ES-I3 (cell line): Measurements from ENCODE around the gene EMC8.

Experiments used
- H3K36me3 ChIP-seq: 2 replicates; pipeline ENCODE4 v1.6.1; 2013; ENCODE audit warnings: mild to moderate bottlenecking, low read length, control low read depth, moderate library complexity; ENCODE audit not compliant: insufficient read depth
- H3K4me1 ChIP-seq: 2 replicates; pipeline ENCODE4 v1.6.1; 2013; ENCODE audit warnings: mild to moderate bottlenecking, control low read depth, low read length; ENCODE audit not compliant: insufficient read depth
- H3K9ac ChIP-seq: 2 replicates; pipeline ENCODE4 v1.6.1; 2013; ENCODE audit warnings: low read depth, mild to moderate bottlenecking, low read length, moderate library complexity
- H3K9me3 ChIP-seq: 2 replicates; pipeline ENCODE4 v1.6.1; 2013; ENCODE audit warnings: mild to moderate bottlenecking, low read length, moderate library complexity; ENCODE audit not compliant: control insufficient read depth, insufficient read depth

EMC8 gene

DNA sequence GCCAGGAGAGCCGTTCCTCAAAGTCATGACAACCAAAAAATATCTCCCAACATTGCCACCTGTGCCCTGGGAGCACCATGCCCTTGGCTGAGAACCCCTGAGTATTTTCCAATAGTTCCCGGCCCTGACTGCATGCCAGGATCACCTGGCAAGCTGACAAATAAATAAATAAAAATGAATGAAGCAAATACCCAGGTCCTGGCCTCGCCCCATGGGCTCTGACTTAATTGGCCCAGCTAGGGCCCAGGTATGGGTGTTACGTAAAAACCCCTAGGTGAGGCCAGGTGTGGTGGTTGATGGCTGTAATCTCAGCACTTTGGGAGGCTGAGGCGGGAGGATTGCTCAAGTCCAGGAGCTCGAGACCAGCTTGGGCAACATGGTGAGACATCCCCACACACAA lies 45.8 kb downstream of the EMC8 start:
- no peaks in the 10 kb centered on the region for H3K9me3 ChIP-seq
- no peaks in the 10 kb centered on the region for H3K36me3 ChIP-seq
- H3K4me1 ChIP-seq: peaks cover 28% of the 10 kb centered on the region
- no peak overlapping the region for H3K9ac ChIP-seq

DNA sequence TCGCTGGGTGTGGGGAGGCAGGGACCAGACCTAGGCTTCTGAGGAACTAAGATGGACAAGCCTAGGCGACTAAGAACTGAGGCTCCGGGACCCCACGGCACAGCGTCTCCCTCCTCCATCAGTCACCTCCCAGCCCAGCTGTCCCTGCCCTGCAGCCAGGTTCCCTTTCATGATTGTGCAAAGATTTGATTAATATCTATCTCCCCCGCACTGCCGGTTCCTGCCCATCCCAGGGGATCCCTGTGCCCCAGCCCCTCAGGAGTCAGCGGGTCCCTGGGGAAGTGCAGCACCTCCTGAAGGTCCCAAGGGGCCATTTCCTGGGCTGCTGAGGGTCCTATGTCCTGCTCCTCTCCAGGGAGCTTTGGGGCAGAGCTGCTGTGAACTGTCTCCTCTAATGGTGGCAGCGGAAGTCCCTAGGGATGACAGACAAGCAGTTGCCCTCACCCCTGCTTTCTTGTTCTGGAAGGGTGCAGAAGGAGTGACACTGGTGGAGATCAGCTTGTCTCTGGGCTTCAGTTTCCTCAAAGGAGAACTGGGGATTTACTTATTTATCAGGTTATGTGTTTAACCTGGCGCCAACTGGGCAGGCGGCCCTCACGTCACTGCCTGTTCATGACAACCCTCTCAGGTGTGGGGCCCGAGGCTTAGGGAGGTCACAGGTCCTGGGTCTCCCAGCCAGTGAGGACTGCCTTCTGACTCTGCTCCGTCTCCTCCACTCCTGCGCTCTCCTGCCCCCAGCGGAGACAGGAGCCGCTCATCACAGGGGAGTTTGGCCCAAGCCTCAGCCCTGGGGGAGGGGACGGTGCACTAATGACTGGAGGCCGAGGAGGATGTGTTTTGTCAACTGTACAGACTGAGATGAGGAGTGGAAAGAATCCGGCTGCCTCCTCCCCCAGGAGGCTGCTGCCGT lies 46.6 kb downstream of the EMC8 start:
- Histone ChIP-seq H3K9ac (peak overlapping the region; percentile 22; the same call in 1 of the 2 replicates), H3K4me1 (peaks cover 28% of the 10 kb centered on the region), H3K36me3 (no peaks in the 10 kb centered on the region), H3K9me3 (no peaks in the 10 kb centered on the region)

DNA sequence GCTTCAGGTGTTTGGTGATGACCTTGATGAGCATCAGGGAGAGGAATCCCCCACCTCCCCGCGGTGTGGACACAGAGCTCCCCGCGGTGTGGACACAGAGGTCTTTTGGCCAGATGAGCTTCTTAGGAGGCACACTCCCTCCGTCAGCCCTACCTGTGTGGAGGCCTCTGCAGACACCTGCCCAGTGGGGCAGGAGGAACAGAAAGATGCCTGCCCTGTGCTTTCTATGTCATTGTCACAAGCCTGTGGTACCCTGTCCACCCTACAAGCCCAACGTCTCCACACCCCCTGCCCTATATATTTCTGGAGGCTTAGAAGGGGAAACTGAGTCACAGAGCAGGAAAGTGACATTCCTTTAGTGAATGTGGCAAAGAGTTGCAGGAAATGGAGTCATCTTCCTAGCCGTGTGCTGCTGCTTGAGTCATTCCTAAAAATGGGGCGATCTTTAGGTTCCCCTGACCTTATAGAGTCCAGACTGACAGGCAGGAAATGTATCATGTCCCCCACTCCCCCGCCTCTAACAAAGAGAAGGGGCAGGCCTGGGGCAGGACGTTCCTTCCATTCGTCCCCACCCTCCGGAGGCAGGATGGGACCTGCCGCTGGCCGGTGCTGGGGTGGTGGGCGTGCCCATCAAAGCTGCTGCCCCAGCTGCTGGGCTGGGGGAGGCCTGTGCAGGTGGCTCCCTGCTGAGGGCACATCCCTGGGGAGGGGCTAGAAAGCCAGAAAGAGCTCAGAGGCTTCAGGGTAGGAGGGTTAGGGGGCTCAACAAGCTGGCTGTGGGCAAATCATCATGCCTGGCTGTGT lies 47.4 kb downstream of the EMC8 start:
- peak overlapping the region; percentile 70; the same call in 1 of the 2 replicates for H3K9ac ChIP-seq
- H3K36me3 ChIP-seq: no peaks in the 10 kb centered on the region
- H3K4me1 ChIP-seq: peaks cover 35% of the 10 kb centered on the region
- no peaks in the 10 kb centered on the region for H3K9me3 ChIP-seq

DNA sequence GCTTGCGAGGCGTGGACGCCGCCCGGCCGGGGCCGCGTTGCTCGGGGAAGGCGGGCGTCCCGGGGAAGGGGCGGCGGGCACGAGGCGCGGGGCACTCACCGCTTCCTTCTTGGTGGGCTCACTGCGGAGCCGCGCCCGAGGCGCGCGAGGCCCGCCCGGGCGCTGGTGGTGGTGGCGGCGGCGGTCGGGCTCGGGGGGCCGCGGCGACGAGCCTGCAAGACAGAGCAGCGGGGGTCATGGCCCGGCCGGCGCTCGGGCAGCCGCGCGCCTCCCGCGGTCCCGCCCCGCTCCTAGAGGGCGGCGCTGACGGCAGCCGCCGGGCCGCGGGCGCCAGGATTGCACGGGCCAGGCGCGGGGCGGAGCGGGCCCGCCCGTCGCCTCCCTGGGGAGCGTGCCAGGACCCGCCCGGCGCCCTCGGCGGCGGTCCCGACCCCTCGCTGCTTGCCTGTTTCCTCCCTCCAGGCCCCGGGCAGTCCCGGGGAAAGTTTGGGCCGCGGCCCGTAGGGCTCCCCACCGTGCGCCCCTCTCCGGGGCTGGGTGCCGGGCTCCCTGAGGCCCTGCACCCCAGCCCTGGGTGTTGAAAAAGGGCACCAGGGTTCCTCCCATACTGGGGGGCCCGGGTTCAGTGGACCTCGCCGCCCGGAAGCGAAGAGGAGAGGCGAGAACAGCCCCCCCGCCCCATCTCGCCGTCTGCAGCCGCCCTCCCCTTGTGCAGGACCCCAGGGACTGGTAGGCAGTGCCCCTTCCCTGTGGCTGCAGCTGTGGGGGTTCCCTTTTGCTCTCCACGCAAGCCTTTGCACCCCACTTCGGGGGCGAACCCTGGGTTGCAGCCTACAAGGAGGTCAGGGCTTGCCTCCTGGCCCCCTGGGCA lies 48.3 kb downstream of the EMC8 start, which contains the start of gene C16orf74:
Gene C16orf74 (minus strand): TSS at position 270 of the 871 bp plus-strand sequence. CDS start 15,879 bp downstream, outside the sequence.
- Histone ChIP-seq H3K36me3 (no peaks in the 10 kb centered on the region), H3K4me1 (peaks cover 37% of the 10 kb centered on the region), H3K9me3 (no peaks in the 10 kb centered on the region), H3K9ac (peak within 1 kb of the TSS; percentile 70)

DNA sequence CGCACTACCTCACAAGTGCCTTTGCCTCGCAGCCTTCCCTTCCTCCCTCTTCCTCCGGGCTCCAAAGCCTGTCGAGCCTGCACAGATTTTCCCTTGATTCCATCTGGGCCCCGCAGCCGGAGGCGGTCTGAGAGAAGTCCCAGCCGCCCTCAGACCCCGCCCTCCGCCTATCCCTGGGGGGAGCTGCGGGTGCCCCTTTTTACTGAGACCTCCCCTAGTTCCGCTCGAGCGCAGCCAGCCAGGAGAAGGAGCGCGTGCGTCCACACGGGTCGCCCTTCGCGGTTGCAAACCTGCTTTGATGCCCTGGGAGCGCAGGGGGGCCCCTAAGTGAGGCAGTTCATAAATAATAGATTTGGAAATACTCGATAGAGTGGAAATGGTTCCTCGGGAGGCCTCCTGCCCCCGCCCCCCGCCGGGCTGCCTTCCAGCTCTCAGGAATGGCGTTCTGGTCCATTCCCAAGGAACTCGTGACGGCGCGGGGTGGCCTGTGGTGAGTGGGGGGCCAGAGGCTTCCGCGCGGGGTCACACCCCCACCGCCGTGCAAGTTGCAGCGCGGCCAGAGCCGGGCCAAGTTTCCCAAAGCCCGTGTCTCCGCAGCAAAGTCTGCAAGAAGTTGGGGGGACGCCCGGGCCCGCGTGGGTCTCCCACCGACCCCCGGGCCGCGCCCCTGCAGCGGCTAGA lies 49.1 kb downstream of the EMC8 start:
- Histone ChIP-seq H3K9me3 (no peaks in the 10 kb centered on the region), H3K9ac (peak overlapping the region; percentile 70), H3K4me1 (peaks cover 42% of the 10 kb centered on the region), H3K36me3 (no peaks in the 10 kb centered on the region)

DNA sequence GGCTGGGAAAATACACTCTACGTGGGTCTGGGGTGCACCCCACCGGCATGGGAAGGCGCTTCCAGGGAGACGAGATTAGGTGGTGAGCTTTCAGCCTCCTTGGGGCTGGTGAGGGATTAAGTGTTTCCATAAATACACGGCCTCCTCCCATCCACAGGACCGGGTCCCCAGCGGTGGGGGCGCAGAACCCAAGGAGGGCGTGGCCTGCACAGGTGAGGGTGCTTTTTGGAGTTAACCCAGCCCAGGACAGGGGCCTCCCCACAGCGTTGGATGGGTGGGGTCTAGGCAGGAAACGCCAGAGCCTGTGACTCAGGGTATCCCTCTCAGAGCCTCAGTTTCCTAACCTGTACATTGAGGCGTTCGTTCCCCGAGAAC lies 49.6 kb downstream of the EMC8 start:
- Histone ChIP-seq H3K4me1 (peaks cover 43% of the 10 kb centered on the region), H3K9me3 (no peaks in the 10 kb centered on the region), H3K9ac (peak overlapping the region; percentile 70), H3K36me3 (no peaks in the 10 kb centered on the region)

DNA sequence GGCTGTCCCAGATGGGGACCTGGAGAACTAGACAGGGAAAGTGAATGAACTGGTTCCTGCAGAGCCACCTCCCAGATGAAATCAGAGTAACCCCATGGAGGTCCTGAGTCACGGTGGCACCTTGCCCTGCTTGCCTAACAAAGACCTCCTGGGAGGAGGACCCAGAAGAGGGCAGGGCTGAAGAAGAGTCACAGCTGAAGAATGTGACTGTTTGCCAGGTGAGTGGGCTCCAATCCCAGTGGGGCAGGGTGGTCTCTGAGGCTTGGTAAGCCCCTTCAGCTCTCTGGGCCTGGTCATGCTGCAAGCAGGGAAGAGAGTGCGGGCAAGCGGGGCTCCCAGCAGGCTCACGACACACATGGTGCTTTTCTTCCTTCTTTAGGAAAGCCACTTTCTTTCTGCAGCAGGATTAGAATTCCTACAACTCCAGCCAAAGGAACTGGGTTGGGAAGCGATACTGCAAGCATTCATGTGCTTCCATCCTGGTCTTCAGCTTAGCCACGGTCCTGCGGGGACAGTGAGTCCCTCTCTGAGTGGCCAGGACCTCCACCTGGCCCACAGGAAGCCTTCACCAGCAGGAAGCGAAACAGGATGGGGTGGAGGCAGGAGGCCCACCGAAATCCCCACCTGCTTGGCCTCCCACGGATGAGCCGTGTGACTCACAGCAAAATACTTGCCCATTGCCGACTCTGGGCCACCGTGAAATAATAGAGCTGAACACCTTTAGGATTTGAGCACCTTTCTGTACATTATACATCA lies 52.7 kb downstream of the EMC8 start:
- H3K4me1 ChIP-seq: peaks cover 24% of the 10 kb centered on the region
- no peaks in the 10 kb centered on the region for H3K36me3 ChIP-seq
- no peaks in the 10 kb centered on the region for H3K9me3 ChIP-seq
- no peak overlapping the region for H3K9ac ChIP-seq

DNA sequence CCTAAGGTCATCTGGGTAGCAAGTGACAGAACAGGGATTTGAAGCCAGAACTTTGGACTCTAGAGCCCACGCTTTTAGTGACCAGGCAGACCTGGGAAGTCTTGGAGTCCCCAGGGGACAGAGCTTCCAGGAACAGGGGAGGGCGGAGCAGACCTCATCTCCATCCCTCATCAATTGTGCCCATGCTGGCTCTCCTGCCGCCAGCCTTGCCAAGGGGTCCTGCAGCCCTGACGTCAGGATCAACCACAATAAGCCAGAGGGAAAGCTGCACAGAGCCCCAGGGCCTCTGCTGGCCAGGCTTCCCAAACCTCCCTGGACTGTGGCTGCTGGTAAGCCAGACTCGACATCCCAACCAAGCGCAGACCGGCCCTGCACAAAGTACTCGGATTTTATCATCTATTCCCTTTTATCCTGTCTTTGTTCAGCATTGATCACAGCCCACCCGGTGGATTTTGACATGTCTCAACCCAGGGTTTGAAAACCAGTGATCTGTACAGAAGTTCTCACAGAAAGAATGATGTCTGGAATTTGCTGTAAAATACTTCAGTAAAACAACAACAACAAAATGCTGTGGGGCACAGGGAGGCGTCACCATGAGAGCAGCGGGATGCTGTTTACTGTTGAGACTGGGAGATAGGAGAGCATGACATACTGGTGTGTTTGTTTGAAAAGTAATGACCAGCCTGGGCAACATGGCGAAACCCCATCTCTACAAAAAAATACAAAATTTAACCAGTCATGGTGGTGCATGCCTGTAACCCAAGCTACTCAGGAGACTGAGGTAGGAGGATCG lies 60.2 kb downstream of the EMC8 start:
- H3K9ac ChIP-seq: no peak overlapping the region
- H3K9me3 ChIP-seq: no peaks in the 10 kb centered on the region
- H3K4me1 ChIP-seq: peaks cover 8% of the 10 kb centered on the region
- H3K36me3 ChIP-seq: no peaks in the 10 kb centered on the region; the same call in 1 of the 2 replicates

DNA sequence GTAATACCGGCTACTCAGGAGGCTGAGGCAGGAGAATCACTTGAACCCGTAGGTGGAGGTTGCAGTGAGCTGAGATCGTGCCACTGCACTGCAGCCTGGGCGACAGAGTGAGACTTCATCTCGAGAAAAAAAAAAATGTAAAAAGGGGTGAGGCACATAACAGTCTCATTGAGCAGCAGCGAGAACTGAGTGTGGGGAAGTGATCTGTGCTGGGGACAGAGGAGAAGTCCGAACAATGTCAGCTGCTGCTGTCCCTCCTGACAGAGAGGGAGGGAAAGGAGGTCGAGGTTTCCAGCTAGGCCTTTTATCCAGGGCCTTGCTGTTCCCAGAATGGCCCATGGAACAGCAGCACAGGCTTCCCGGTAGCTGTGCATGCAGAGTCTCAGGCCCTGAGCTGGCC lies 62.4 kb downstream of the EMC8 start:
- Histone ChIP-seq H3K36me3 (no peaks in the 10 kb centered on the region; the same call in 1 of the 2 replicates), H3K9ac (no peak overlapping the region), H3K4me1 (peaks cover 15% of the 10 kb centered on the region), H3K9me3 (no peaks in the 10 kb centered on the region)

DNA sequence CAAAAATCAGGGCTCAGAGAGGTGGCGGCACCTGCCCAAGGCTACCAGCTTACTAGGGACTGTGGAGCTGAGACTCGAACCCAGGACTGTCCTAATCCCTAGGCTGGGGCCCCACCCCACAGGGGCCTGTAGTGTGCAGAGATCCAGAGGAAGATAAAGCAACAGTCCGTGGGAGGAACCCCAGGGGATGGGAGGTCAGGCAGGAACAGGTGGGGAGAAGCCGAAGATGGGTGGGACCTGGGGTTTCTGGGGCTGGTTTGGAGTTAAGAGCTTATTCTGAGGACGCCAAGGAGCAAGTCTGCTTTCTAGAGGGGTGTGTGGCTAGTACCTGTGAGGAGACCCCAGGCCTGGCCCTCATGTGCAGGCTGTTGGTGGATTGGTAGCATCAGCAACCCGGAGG lies 63.4 kb downstream of the EMC8 start:
- H3K9me3 ChIP-seq: no peaks in the 10 kb centered on the region
- H3K4me1 ChIP-seq: peaks cover 15% of the 10 kb centered on the region
- no peaks in the 10 kb centered on the region; the same call in 1 of the 2 replicates for H3K36me3 ChIP-seq
- no peak overlapping the region for H3K9ac ChIP-seq

DNA sequence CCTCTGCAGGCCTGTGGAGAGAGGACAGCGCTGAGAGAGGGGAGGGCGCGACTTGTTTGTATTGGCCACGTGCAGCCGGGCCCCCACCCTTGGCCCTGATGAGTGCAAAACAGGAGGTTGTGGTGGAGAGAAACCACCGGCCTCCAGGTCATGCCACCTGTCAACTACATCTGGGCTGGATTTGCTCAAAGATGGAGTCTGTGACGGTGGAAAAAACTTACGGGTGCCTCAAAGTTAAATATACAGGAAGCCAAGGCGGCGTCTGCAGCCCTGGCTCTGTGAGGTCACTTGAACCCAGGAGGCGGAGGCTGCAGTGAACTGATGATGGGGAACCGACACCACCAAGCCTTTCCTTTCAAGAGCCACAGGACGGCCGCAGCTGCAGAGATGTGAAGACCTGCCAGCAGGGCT lies 64.1 kb downstream of the EMC8 start:
- no peaks in the 10 kb centered on the region; the same call in 1 of the 2 replicates for H3K36me3 ChIP-seq
- peaks cover 15% of the 10 kb centered on the region for H3K4me1 ChIP-seq
- no peaks in the 10 kb centered on the region for H3K9me3 ChIP-seq
- H3K9ac ChIP-seq: no peak overlapping the region

DNA sequence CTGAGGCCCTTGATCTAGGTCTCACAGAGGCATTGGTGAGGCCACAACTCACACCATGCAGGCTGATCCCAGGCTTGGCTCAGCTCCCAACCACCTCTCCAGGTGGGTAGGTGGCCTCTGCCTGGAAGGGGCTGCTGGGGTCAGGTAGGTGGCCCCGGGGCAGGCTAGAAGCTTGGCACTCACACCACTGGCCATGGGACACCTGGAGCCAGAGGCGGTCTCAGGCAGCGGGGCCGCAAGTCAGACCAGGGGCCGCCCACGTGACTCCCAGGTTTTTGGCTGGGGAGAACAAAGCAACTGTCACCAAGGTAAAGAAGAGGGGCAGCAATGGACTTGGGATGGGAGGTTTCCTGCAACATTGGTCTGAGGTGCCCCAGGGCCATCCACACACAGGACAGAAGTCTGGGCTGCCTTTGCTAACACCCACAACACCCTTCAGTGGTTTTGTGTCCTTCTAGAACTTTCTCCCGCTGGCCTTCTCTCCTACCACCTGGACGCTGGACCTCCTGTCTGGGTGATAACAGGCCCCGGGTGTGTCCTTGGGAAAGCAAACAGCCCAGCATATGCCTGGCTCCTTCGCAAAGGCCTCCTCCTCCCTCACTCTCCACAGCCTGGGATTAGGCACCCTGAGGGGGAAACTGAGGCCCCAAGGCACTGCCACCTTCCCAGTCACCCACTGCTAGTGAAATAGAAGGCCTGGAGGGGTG lies 64.9 kb downstream of the EMC8 start:
- no peak overlapping the region for H3K9ac ChIP-seq
- no peaks in the 10 kb centered on the region for H3K9me3 ChIP-seq
- no peaks in the 10 kb centered on the region; the same call in 1 of the 2 replicates for H3K36me3 ChIP-seq
- peaks cover 23% of the 10 kb centered on the region for H3K4me1 ChIP-seq
